Measurements from ENCODE around the gene GABRG3.

GABRG3 gene

GRCh38 chr15:27066446-27066845, 95.5 kb downstream of the GABRG3 start:
- DNase-seq: no peak

- no peak for DNase-seq
These were observed 96.2 kb downstream of the GABRG3 start for GRCh38 chr15:27067175-27067574.

GRCh38 chr15:27070841-27071240, 99.9 kb downstream of the GABRG3 start:
- no peak for DNase-seq

GRCh38 chr15:27074179-27074578, 103.2 kb downstream of the GABRG3 start:
- no peak for DNase-seq

- DNase-seq: no peak
These were observed 106.8 kb downstream of the GABRG3 start for GRCh38 chr15:27077790-27078189.

GRCh38 chr15:27081676-27082418, 110.9 kb downstream of the GABRG3 start:
- no peak for DNase-seq

GRCh38 chr15:27082526-27082925, 111.5 kb downstream of the GABRG3 start:
- DNase-seq: no peak

- DNase-seq: no peak
These were observed 113.9 kb downstream of the GABRG3 start for GRCh38 chr15:27084844-27085243.

GRCh38 chr15:27086149-27086548, 115.2 kb downstream of the GABRG3 start:
- no peak for DNase-seq

- DNase-seq: no peak
These were observed 115.8 kb downstream of the GABRG3 start for GRCh38 chr15:27086805-27087204.

GRCh38 chr15:27087651-27088583, 116.9 kb downstream of the GABRG3 start:
- no peak for DNase-seq

GRCh38 chr15:27088584-27089232, 117.7 kb downstream of the GABRG3 start:
- no peak for DNase-seq

GRCh38 chr15:27089233-27089586, 118.2 kb downstream of the GABRG3 start:
- DNase-seq: no peak

- no peak for DNase-seq
These were observed 118.7 kb downstream of the GABRG3 start for GRCh38 chr15:27089676-27090075.

GRCh38 chr15:27091270-27091940, 120.4 kb downstream of the GABRG3 start:
- no peak for DNase-seq

GRCh38 chr15:27092390-27092789, 121.4 kb downstream of the GABRG3 start:
- no peak for DNase-seq

- no peak for DNase-seq
These were observed 123.3 kb downstream of the GABRG3 start for GRCh38 chr15:27094235-27094634.

GRCh38 chr15:27095886-27096624, 125.1 kb downstream of the GABRG3 start:
- DNase-seq: no peak

- no peak for DNase-seq
These were observed 126.5 kb downstream of the GABRG3 start for GRCh38 chr15:27097506-27097905.

- no peak for DNase-seq
These were observed 131.0 kb downstream of the GABRG3 start for GRCh38 chr15:27101982-27102381.

- DNase-seq: no peak
These were observed 140.3 kb downstream of the GABRG3 start for GRCh38 chr15:27111323-27111722.

- no peak for DNase-seq
These were observed 143.5 kb downstream of the GABRG3 start for GRCh38 chr15:27114473-27114872.
